Fibroblast of villous mesenchyme (primary cell): ENCODE data around the gene CYS1. TPM values are rescaled to one million over a fixed set of nuclear protein-coding genes. Genes with fewer than 3 reads are reported as not detected.

ENCODE experiments used
- DNase-seq: peaks from one replicate; pipeline ENCODE4 v3.0.0-alpha.2; 2010; ENCODE audit warnings: low read depth
- H3K4me3 ChIP-seq: 2 replicates; pipeline ENCODE4 v1.5.1; 2011; ENCODE audit warnings: low read depth, mild to moderate bottlenecking, low read length
- CTCF ChIP-seq: IDR thresholded peaks from 2 replicates; pipeline ENCODE4 v1.5.1; 2012; ENCODE audit warnings: low read depth, mild to moderate bottlenecking, low read length; ENCODE audit not compliant: insufficient read depth
- total RNA-seq: library from RNA; depleted of rRNA; stranded (reverse); fragments of >200 nt; gene quantifications from 2 replicates; pipeline ENCODE4 v1.2.3, GENCODE V29; 2012

The CYS1 gene
- total RNA-seq, 1 donor: 2.2 TPM

GRCh38 chr2:10043256-10043905 is 36.8 kb downstream of the CYS1 start, which contains the start of gene KLF11:
Gene KLF11, plus strand, starts transcription at chr2:10043550. Its CDS starts 167 bp downstream, at chr2:10043717.
- H3K4me3 ChIP-seq: peak within 1 kb of the TSS; percentile 71
- DNase-seq: peak; percentile 93
- no peak for TF ChIP-seq CTCF

- peak; percentile 92 for DNase-seq
- H3K4me3 ChIP-seq: peak overlapping the region; percentile 66
Observed at GRCh38 chr2:10042301-10043161, 37.7 kb downstream of the CYS1 start.

GRCh38 chr2:10041711-10042110 is 38.5 kb downstream of the CYS1 start:
- peak overlapping the region; percentile 66 for H3K4me3 ChIP-seq
- no peak for DNase-seq
- TF ChIP-seq CTCF: no peak

More at GRCh38 chr2:10042301-10043161, 37.7 kb downstream of the CYS1 start:
- TF ChIP-seq CTCF: peak; percentile 26

- TF ChIP-seq CTCF: no peak
- DNase-seq: no peak
- no peak overlapping the region for H3K4me3 ChIP-seq
Observed at GRCh38 chr2:10039658-10040410, 40.4 kb downstream of the CYS1 start.

- H3K4me3 ChIP-seq: no peak overlapping the region
- TF ChIP-seq CTCF: no peak
- DNase-seq: no peak
Observed at GRCh38 chr2:10038716-10039115, 41.5 kb downstream of the CYS1 start.

- H3K4me3 ChIP-seq: no peak overlapping the region
- DNase-seq: no peak
- no peak for TF ChIP-seq CTCF
Observed at GRCh38 chr2:10038123-10038522, 42.1 kb downstream of the CYS1 start.
